HL-60 (cell line): ENCODE data around the gene PAPOLB.

Experiments used
- DNase-seq, 2 experiments: peaks; one replicate each; pipeline ENCODE4 v3.0.0-alpha.2; 2010 to 2020; ENCODE audit warnings: low read depth in 1 of 2, low spot score in 1 of 2
- H3K27ac ChIP-seq: fragments of 250-450 bp; sonication (Bioruptor Pico); replicated peaks from 2 replicates; pipeline ENCODE4 v1.5.1; 2020; ENCODE audit warnings: mild to moderate bottlenecking, moderate library complexity
- H3K27me3 ChIP-seq: fragments of 250-450 bp; sonication (Bioruptor Pico); 2 replicates; pipeline ENCODE4 v1.5.1; 2021; ENCODE audit warnings: mild to moderate bottlenecking, moderate library complexity; ENCODE audit not compliant: insufficient read depth, poor library complexity, severe bottlenecking
- H3K4me3 ChIP-seq: replicated peaks from 2 replicates; pipeline ENCODE4 v1.5.1; 2011; ENCODE audit warnings: mild to moderate bottlenecking, control low read depth, low read length; ENCODE audit not compliant: insufficient read depth
- GABPA ChIP-seq: IDR thresholded peaks from 2 replicates; pipeline ENCODE4 v1.6.1; 2012; ENCODE audit warnings: low read depth
- POLR2AphosphoS5 ChIP-seq: IDR thresholded peaks from 2 replicates; pipeline ENCODE4 v1.6.1; 2012; ENCODE audit warnings: low read depth
- SPI1 ChIP-seq: IDR thresholded peaks from 2 replicates; pipeline ENCODE4 v1.6.1; 2012; ENCODE audit warnings: low read depth, mild to moderate bottlenecking, borderline replicate concordance
- TF ChIP-seq, protein P1 (sequence below): IDR thresholded peaks from one replicate; pipeline ENCODE4 v1.5.1; 2011; ENCODE audit warnings: low read length, control low read depth, inconsistent platforms; ENCODE audit not compliant: insufficient read depth
- TF ChIP-seq, protein P2 (sequence below): IDR thresholded peaks from 2 replicates; pipeline ENCODE4 v1.6.1; 2012; ENCODE audit warnings: low read depth; ENCODE audit not compliant: insufficient replicate concordance

PAPOLB gene

GRCh38 chr7:4841007-4841784 is 20.6 kb downstream of the PAPOLB start:
- no peak for DNase-seq
- H3K27ac ChIP-seq: no peak overlapping the region
- TF ChIP-seq POLR2AphosphoS5: no peak

DNA sequence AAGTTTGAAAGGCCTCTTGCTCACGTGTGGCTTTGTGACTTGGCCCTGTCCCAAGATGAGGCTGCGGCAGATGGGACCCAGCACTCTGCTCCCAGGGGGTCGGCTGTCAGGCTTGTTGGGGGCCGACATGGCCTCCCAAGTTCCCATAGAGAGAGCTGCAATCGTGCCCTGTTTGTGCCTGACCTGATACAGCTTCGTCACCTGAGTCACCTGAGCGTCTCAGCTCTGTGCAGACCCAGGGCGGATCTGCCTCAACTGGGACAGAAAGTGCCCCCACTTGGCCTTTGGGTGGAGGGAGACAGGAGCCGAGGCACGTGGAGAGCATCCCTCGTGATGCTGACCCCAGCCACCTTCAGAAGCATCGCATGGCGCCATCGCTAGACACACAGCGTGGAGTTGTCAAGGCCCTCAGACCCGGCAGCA is 21.7 kb downstream of the PAPOLB start:
- Histone ChIP-seq H3K27ac (no peak overlapping the region), H3K27me3 (no peaks in the 10 kb centered on the region), H3K4me3 (no peak overlapping the region)
- TF ChIP-seq, protein P1, sequence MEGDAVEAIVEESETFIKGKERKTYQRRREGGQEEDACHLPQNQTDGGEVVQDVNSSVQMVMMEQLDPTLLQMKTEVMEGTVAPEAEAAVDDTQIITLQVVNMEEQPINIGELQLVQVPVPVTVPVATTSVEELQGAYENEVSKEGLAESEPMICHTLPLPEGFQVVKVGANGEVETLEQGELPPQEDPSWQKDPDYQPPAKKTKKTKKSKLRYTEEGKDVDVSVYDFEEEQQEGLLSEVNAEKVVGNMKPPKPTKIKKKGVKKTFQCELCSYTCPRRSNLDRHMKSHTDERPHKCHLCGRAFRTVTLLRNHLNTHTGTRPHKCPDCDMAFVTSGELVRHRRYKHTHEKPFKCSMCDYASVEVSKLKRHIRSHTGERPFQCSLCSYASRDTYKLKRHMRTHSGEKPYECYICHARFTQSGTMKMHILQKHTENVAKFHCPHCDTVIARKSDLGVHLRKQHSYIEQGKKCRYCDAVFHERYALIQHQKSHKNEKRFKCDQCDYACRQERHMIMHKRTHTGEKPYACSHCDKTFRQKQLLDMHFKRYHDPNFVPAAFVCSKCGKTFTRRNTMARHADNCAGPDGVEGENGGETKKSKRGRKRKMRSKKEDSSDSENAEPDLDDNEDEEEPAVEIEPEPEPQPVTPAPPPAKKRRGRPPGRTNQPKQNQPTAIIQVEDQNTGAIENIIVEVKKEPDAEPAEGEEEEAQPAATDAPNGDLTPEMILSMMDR: no peak
- TF ChIP-seq, protein P2, sequence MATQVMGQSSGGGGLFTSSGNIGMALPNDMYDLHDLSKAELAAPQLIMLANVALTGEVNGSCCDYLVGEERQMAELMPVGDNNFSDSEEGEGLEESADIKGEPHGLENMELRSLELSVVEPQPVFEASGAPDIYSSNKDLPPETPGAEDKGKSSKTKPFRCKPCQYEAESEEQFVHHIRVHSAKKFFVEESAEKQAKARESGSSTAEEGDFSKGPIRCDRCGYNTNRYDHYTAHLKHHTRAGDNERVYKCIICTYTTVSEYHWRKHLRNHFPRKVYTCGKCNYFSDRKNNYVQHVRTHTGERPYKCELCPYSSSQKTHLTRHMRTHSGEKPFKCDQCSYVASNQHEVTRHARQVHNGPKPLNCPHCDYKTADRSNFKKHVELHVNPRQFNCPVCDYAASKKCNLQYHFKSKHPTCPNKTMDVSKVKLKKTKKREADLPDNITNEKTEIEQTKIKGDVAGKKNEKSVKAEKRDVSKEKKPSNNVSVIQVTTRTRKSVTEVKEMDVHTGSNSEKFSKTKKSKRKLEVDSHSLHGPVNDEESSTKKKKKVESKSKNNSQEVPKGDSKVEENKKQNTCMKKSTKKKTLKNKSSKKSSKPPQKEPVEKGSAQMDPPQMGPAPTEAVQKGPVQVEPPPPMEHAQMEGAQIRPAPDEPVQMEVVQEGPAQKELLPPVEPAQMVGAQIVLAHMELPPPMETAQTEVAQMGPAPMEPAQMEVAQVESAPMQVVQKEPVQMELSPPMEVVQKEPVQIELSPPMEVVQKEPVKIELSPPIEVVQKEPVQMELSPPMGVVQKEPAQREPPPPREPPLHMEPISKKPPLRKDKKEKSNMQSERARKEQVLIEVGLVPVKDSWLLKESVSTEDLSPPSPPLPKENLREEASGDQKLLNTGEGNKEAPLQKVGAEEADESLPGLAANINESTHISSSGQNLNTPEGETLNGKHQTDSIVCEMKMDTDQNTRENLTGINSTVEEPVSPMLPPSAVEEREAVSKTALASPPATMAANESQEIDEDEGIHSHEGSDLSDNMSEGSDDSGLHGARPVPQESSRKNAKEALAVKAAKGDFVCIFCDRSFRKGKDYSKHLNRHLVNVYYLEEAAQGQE: no peak
- TF ChIP-seq SPI1: no peak
- TF ChIP-seq GABPA: no peak
- no peak for TF ChIP-seq POLR2AphosphoS5
- no peak for DNase-seq

More at GRCh38 chr7:4841007-4841784, 20.6 kb downstream of the PAPOLB start:
- no peaks in the 10 kb centered on the region for H3K27me3 ChIP-seq
- H3K4me3 ChIP-seq: no peak overlapping the region

DNA sequence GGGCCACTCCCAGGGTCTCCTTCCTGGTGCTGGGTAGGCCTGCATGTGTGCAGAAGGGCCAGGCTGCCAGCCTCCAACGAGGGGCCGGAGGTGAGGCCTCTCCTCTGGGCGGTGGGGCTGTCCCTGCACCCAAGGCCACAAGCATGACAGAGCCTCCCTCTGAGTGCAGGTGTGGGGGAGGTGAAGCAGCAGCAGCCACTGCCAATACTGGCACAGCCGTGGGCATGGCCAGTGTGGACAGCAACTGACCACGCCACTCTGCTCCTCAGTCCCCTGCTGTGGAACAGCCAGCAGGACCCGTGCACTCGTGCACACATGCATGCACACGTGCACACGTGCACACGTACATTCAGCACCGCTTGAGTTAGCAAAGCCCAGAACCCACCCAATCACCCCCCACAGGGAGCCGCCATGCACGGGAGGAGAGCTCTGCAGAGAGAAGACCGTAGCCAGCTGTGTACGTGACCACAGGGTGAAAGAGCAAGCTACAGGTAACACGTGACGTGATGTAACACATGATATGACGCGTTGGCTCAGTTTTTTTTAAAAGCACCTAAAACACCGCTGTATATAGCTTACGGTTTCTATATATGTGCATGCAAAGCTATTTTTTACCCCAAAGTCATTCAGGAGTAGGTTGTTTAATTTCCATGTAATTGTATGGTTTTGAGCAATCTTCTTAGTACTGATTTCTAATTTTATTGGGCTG is 23.1 kb downstream of the PAPOLB start:
- DNase-seq: no peak
- TF ChIP-seq POLR2AphosphoS5 (no peak), SPI1 (no peak), GABPA (no peak)
- TF ChIP-seq, protein P2: no peak
- TF ChIP-seq, protein P1: no peak
- Histone ChIP-seq H3K27me3 (no peaks in the 10 kb centered on the region), H3K4me3 (no peak overlapping the region), H3K27ac (no peak overlapping the region)

DNA sequence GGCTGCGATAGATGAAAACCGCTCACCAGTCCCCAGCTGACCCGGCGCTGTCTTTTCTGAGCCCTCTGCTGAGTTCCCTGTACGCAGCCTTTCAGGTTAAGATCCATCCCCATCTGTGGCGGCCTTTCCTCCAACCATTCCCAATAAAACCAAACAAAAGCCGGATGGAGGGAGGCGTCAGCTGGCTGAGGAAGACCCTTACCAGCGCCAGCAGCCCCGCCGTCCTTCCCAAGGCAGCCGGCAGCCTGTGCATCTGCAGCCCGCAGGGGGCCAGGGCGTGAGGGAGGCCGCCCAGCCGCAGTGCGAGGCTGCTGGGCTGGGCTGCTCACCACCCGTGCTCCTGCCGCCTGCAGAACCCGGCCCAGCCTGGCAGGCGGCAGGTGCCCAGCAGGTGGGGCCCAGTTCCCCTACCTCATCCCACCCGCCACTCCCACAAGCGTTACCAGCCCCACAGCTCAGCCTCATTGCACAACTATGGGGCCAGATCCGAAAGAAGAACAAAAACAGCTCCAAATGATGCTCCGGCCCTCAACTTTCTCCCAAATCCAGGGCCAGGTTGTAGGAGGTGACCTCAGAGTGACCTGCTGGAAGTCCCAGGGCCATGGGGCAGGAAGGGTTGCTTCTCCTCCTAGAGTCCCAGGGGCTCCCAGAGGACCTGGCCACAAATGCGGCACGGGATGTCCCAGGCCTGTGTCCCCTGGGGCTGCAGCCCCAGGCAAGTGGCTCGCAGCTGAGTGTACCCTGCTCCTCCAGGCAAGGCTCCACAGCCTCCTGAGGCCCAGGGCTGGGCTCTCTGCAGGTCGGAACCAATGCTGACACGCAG is 23.8 kb downstream of the PAPOLB start:
- no peak overlapping the region for H3K27ac ChIP-seq
- no peak for DNase-seq
- H3K27me3 ChIP-seq: no peaks in the 10 kb centered on the region
- no peak overlapping the region for H3K4me3 ChIP-seq
- TF ChIP-seq SPI1 (no peak), GABPA (no peak), POLR2AphosphoS5 (no peak)
- TF ChIP-seq, protein P2: no peak
- TF ChIP-seq, protein P1: no peak
